HEK293T (cell line): ENCODE results near the gene ZNF608.

ENCODE experiments used
- CTCF ChIA-PET: fragments of 350-600 bp; formaldehyde crosslinking; extraction: SDS; loops from one replicate; lab custom pipeline; 2021; ENCODE audit warnings: antibody characterized with exemption, inconsistent platforms; lab: Yijun Ruan, JAX
- POLR2A ChIA-PET: fragments of 350-600 bp; formaldehyde crosslinking; extraction: SDS; loops from one replicate; lab custom pipeline; 2020; ENCODE audit warnings: antibody characterized with exemption, inconsistent platforms; lab: Yijun Ruan, JAX
- DNase-seq: peaks from one replicate; pipeline ENCODE4 v3.0.0; 2012; ENCODE audit warnings: mixed read lengths; ENCODE audit errors: extremely low spot score
- ARNT ChIP-seq: fragments of 450-650 bp; IDR thresholded peaks from 2 replicates; pipeline ENCODE4 v1.6.1; 2017; ENCODE audit warnings: mild to moderate bottlenecking
- BHLHE40 ChIP-seq: fragments of 450-650 bp; IDR thresholded peaks from 2 replicates; pipeline ENCODE4 v1.6.1; 2016; ENCODE audit warnings: mild to moderate bottlenecking, moderate library complexity, borderline replicate concordance
- CTBP1 ChIP-seq: fragments of 450-650 bp; IDR thresholded peaks from 2 replicates; pipeline ENCODE4 v1.6.1; 2016; ENCODE audit warnings: borderline replicate concordance
- ELF4 ChIP-seq: fragments of 450-650 bp; IDR thresholded peaks from 2 replicates; pipeline ENCODE4 v1.6.1; 2017; ENCODE audit warnings: antibody characterized with exemption
- FOXA1 ChIP-seq: fragments of 450-650 bp; IDR thresholded peaks from 2 replicates; pipeline ENCODE4 v1.6.1; 2016; ENCODE audit warnings: mild to moderate bottlenecking
- FOXK2 ChIP-seq: fragments of 450-650 bp; IDR thresholded peaks from 2 replicates; pipeline ENCODE4 v1.6.1; 2016; ENCODE audit warnings: mild to moderate bottlenecking
- FOXM1 ChIP-seq: fragments of 450-650 bp; IDR thresholded peaks from 2 replicates; pipeline ENCODE4 v1.6.1; 2017; ENCODE audit warnings: mild to moderate bottlenecking, borderline replicate concordance
- HDGF ChIP-seq: fragments of 450-650 bp; IDR thresholded peaks from 2 replicates; pipeline ENCODE4 v1.6.1; 2017; ENCODE audit warnings: antibody characterized with exemption, borderline replicate concordance
- L3MBTL2 ChIP-seq: fragments of 450-650 bp; conservative IDR thresholded peaks from 2 replicates; pipeline ENCODE4 v1.6.1; 2016; ENCODE audit warnings: mild to moderate bottlenecking
- LEF1 ChIP-seq: fragments of 450-650 bp; IDR thresholded peaks from 2 replicates; pipeline ENCODE4 v1.6.1; 2017; ENCODE audit warnings: mild to moderate bottlenecking, borderline replicate concordance
- NFRKB ChIP-seq: fragments of 450-650 bp; IDR thresholded peaks from 2 replicates; pipeline ENCODE4 v1.6.1; 2016; ENCODE audit warnings: mild to moderate bottlenecking, moderate library complexity
- PKNOX1 ChIP-seq: fragments of 450-650 bp; IDR thresholded peaks from 2 replicates; pipeline ENCODE4 v1.6.1; 2016
- SP1 ChIP-seq: fragments of 450-650 bp; IDR thresholded peaks from 2 replicates; pipeline ENCODE4 v1.6.1; 2017
- SUZ12 ChIP-seq: fragments of 450-650 bp; IDR thresholded peaks from 2 replicates; pipeline ENCODE4 v1.6.1; 2016; ENCODE audit warnings: mild to moderate bottlenecking
- TARDBP ChIP-seq: fragments of 450-650 bp; IDR thresholded peaks from 2 replicates; pipeline ENCODE4 v1.6.1; 2016
- ZNF384 ChIP-seq: fragments of 450-650 bp; IDR thresholded peaks from 2 replicates; pipeline ENCODE4 v1.6.1; 2016

Gene ZNF608

DNA sequence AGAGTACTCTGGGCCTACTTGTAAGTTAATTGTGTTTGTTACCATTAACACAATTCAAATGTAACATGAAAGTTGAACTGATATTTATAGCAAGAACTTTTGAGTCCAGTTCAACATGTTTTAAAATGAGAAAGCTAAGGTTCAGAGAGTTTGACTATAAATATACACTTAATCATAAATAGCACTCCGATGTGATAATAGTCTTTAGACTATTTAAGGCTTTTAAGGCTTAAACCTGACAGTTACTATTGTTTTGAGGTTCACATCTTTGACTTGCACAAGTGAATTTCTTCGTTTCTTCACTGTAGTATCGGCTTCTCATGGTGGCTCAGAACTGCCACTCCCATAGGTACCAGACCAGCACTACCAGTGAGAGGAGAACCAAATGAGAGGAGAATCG is 42.4 kb downstream of the ZNF608 start:
- DNase-seq, result no peak
- TF ChIP-seq L3MBTL2 (no peak), ELF4 (no peak), ZNF384 (no peak)
- ChIA-PET CTCF (interaction anchor here (0.6 kb wide), 1 partner anchor 20 kb away, joined by 3 read pairs; no protein-coding TSS in a partner anchor), POLR2A (no interaction called here)

- TF ChIP-seq ZNF384, result 0 out of 2 replicates have a peak, but pooled peaks have one; percentile 30
- no peak for TF ChIP-seq ELF4
- TF ChIP-seq SUZ12, result no peak
- TF ChIP-seq FOXM1, result no peak
- TF ChIP-seq BHLHE40, result no peak
- no peak for TF ChIP-seq CTBP1
- TF ChIP-seq LEF1, result no peak
- TF ChIP-seq SP1, result no peak
- no peak for TF ChIP-seq TARDBP
- no peak for TF ChIP-seq FOXA1
- peak; percentile 72 for TF ChIP-seq PKNOX1
- TF ChIP-seq HDGF, result no peak
- no peak for DNase-seq
- CTCF ChIA-PET, result interaction anchor here (0.8 kb wide), 1 partner anchor 10 kb away, joined by 3 read pairs; no protein-coding TSS in a partner anchor
- POLR2A ChIA-PET, result no interaction called here
These were observed 43.9 kb downstream of the ZNF608 start for GRCh38 chr5:124702525-124702924.

GRCh38 chr5:124701873-124702425 is 44.5 kb downstream of the ZNF608 start:
- ChIA-PET POLR2A (no interaction called here), CTCF (no interaction called here)
- TF ChIP-seq BHLHE40 (no peak), LEF1 (no peak), ARNT (no peak), NFRKB (no peak), PKNOX1 (no peak), FOXM1 (no peak), ELF4 (no peak), FOXK2 (no peak), SUZ12 (no peak), HDGF (no peak), SP1 (no peak)
- no peak for DNase-seq

- ChIA-PET CTCF (no interaction called here), POLR2A (no interaction called here)
- no peak for TF ChIP-seq L3MBTL2
- no peak for TF ChIP-seq ZNF384
- no peak for TF ChIP-seq SP1
- no peak for TF ChIP-seq NFRKB
- no peak for TF ChIP-seq FOXK2
- DNase-seq, result no peak
These were observed 45.4 kb downstream of the ZNF608 start for GRCh38 chr5:124701016-124701415.

DNA sequence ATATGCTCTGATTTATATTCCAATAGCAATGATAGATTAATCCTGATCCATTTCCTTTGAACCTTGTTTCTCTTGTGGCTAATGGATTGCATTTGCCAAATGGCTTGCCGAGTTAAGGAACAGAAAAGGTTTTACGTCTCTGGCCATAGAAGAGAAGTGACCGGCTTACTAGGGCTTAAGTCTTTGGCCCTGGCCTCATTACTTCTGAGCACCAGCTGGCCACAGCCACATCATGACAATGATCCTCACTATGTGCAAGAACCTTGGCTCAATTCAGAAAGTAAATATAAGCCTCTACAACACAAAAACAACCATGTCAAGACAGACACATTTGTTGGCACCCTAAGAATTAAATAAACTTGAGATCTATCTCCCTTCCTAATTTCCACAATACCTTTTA is 46.1 kb downstream of the ZNF608 start:
- POLR2A ChIA-PET, result no interaction called here
- TF ChIP-seq BHLHE40 (no peak), L3MBTL2 (no peak), FOXM1 (no peak), LEF1 (no peak), ARNT (no peak), CTBP1 (no peak), PKNOX1 (no peak), ELF4 (no peak), ZNF384 (no peak), HDGF (no peak), FOXA1 (no peak), TARDBP (no peak), NFRKB (no peak)
- no peak for DNase-seq

GRCh38 chr5:124698770-124699169 is 47.7 kb downstream of the ZNF608 start:
- TF ChIP-seq PKNOX1, result peak; percentile 59
- TF ChIP-seq SUZ12, result no peak
- TF ChIP-seq CTBP1, result peak; percentile 61; the same call in 1 of the 2 replicates
- no peak for TF ChIP-seq BHLHE40
- TF ChIP-seq SP1, result no peak
- no peak for DNase-seq
- ChIA-PET CTCF (interaction anchor here (1.1 to 1.5 kb wide), 4 partner anchors 9 to 26 kb away, joined by 3 to 8 read pairs (median 4); no protein-coding TSS in a partner anchor), POLR2A (no interaction called here)

More for the DNA sequence above, 46.1 kb downstream of the ZNF608 start:
- CTCF ChIA-PET, result no interaction called here
